ENCODE measurements around the gene HIBCH. TPM values are rescaled to one million over a fixed set of nuclear protein-coding genes. Genes with fewer than 3 reads are reported as not detected.
A peak's percentile ranks its signal among the peaks of the same experiment; 100 is the strongest.

Gene HIBCH
- total and polyA plus RNA-seq, 2 donors (not counting 3 experiments of a cell fraction or from before 2014, with no cell fraction given), result 6.4 to 24.7 TPM

GRCh38 chr2:190367091-190367490, 47.5 kb upstream of the HIBCH start:
- Histone ChIP-seq H3K36me3 (ENCODE audit: control insufficient read depth in 2 of 2, extremely low read depth in 1 of 2, insufficient read depth in 2 of 2, low read length in 2 of 2) (peaks cover 4 to 9% of the 10 kb centered on the region in 2 experiments), H4K20me1 (replicated peaks; ENCODE audit: control insufficient read depth, extremely low read depth, insufficient read depth, low read length) (peaks cover 2% of the 10 kb centered on the region), H2AFZ (ENCODE audit: low read depth, low read length) (no peak overlapping the region), H3K79me2 (ENCODE audit: control insufficient read depth, insufficient read depth, low read length) (no peaks in the 10 kb centered on the region), H3K4me1 (ENCODE audit: control insufficient read depth, extremely low read depth, insufficient read depth, low read length) (no peaks in the 10 kb centered on the region), H3K4me2 (ENCODE audit: insufficient read depth, low read length) (no peak overlapping the region), H3K27ac (ENCODE audit: insufficient read depth, low read depth, low read length) (no peak overlapping the region), H3K9me3 (replicated peaks; ENCODE audit: control insufficient read depth, insufficient read depth, low read length) (no peaks in the 10 kb centered on the region), H3K4me3 (replicated peaks in 1 of 3; ENCODE audit: insufficient read depth in 1 of 3, low read depth in 1 of 3, low read length in 3 of 3) (no peak overlapping the region), H3K9me1 (replicated peaks; ENCODE audit: control insufficient read depth, extremely low read depth, insufficient read depth, low read length) (no peaks in the 10 kb centered on the region), H3K9ac (replicated peaks; ENCODE audit: extremely low read depth, insufficient read depth, low read length) (no peak overlapping the region), H3K27me3 (ENCODE audit: control insufficient read depth in 2 of 2, insufficient read depth in 2 of 2, low read length in 2 of 2) (no peaks in the 10 kb centered on the region)
- no TSS peak for BruUV-seq (replicated peaks)
- ChIA-PET CTCF (interaction anchor here (0.9 to 1.3 kb wide), 2 partner anchors 11 to 38 kb away, joined by 3 to 4 read pairs; no protein-coding TSS in a partner anchor), POLR2A (no interaction called here)
- intact Hi-C loops (cut with micrococcal nuclease) (no loop called here), dilution Hi-C loops (cut with MboI; ENCODE audit: extremely low pct_ligation_motif_present, low sequenced_read_pairs) (no loop called here)
- DNase-seq (ENCODE audit: low read depth, low spot score) (no peak), FAIRE-seq (peak; percentile 31)
- TF ChIP-seq POLR2A (IDR thresholded peaks at IDR 0.05; ENCODE audit: low read depth, low read length) (no peak), MYC (IDR thresholded peaks at IDR 0.05; ENCODE audit: low read depth, low read length) (no peak), JUN (IDR thresholded peaks at IDR 0.05; ENCODE audit: borderline replicate concordance, insufficient read depth, insufficient read length, low read depth) (no peak), EZH2 (IDR thresholded peaks at IDR 0.05; ENCODE audit: borderline replicate concordance, low read depth, low read length, severe bottlenecking) (no peak), POLR2AphosphoS5 (IDR thresholded peaks at IDR 0.05; ENCODE audit: insufficient read depth, low read depth, low read length) (no peak), MAX (IDR thresholded peaks at IDR 0.05; ENCODE audit: insufficient read depth, insufficient read length) (no peak)

- intact Hi-C loops (cut with micrococcal nuclease), result no loop called here
- Histone ChIP-seq H3K9me1 (replicated peaks; ENCODE audit: control insufficient read depth, extremely low read depth, insufficient read depth, low read length) (no peaks in the 10 kb centered on the region), H4K20me1 (replicated peaks; ENCODE audit: control insufficient read depth, extremely low read depth, insufficient read depth, low read length) (peaks cover 2% of the 10 kb centered on the region), H2AFZ (ENCODE audit: low read depth, low read length) (no peak overlapping the region), H3K27ac (ENCODE audit: insufficient read depth, low read depth, low read length) (no peak overlapping the region), H3K4me2 (ENCODE audit: insufficient read depth, low read length) (no peak overlapping the region), H3K4me1 (ENCODE audit: control insufficient read depth, extremely low read depth, insufficient read depth, low read length) (no peaks in the 10 kb centered on the region), H3K36me3 (ENCODE audit: control insufficient read depth in 2 of 2, extremely low read depth in 1 of 2, insufficient read depth in 2 of 2, low read length in 2 of 2) (peaks cover 5 to 9% of the 10 kb centered on the region in 2 experiments), H3K27me3 (ENCODE audit: control insufficient read depth in 2 of 2, insufficient read depth in 2 of 2, low read length in 2 of 2) (no peaks in the 10 kb centered on the region), H3K79me2 (ENCODE audit: control insufficient read depth, insufficient read depth, low read length) (no peaks in the 10 kb centered on the region), H3K4me3 (replicated peaks in 1 of 3; ENCODE audit: insufficient read depth in 1 of 3, low read depth in 1 of 3, low read length in 3 of 3) (no peak overlapping the region), H3K9ac (replicated peaks; ENCODE audit: extremely low read depth, insufficient read depth, low read length) (no peak overlapping the region), H3K9me3 (replicated peaks; ENCODE audit: control insufficient read depth, insufficient read depth, low read length) (no peaks in the 10 kb centered on the region)
- CTCF ChIA-PET, result interaction anchor here (0.9 to 1.3 kb wide), 2 partner anchors 10 to 37 kb away, joined by 3 to 4 read pairs; no protein-coding TSS in a partner anchor
- no peak for FAIRE-seq
- TF ChIP-seq POLR2A (IDR thresholded peaks at IDR 0.05; ENCODE audit: low read depth, low read length) (no peak), POLR2AphosphoS5 (IDR thresholded peaks at IDR 0.05; ENCODE audit: insufficient read depth, low read depth, low read length) (no peak), FOS (IDR thresholded peaks at IDR 0.05; ENCODE audit: borderline replicate concordance, insufficient read depth, low read length) (no peak)
- POLR2A ChIA-PET, result no interaction called here
- no peak for DNase-seq (ENCODE audit: low read depth, low spot score)
- no TSS peak for BruUV-seq (replicated peaks)
- dilution Hi-C loops (cut with MboI; ENCODE audit: extremely low pct_ligation_motif_present, low sequenced_read_pairs), result no loop called here
Observed at GRCh38 chr2:190366248-190366753, 46.7 kb upstream of the HIBCH start.
